ENCODE measurements around the gene FBXO24.

FBXO24 gene

DNA sequence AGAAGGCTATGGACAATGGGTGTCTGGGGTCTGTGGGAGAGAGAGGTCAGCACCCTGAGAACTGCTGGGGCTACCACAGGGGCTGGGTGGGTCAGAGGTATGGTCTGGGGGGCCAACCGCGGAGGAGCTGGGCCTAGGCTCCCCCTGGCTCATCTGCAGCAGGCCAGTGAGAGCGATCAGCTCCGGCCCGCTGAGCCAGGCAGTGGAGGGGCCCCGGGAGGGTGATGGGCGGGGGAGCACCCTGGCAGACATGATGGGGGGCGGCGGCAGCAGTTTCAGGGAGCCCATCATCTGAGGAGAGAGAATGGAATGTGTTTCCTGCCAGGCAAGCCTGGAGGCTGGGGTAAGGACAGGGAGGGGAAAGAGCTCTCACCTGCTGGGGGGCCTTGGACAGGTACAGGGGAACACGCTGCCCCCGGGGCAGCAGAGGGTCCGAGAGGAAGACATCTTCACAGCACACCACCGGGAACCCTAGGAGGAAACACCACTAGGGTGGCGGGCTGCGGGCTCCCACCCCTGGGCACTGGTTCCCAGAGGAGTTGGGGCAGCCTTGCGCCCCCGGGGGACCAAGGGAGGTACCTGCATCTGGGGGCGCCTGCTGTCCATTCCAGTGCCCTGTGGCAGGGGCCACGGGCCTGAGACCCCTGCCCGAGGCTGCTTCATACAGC, 13.7 kb upstream of the FBXO24 start:
- TF ChIP-seq, protein P1, sequence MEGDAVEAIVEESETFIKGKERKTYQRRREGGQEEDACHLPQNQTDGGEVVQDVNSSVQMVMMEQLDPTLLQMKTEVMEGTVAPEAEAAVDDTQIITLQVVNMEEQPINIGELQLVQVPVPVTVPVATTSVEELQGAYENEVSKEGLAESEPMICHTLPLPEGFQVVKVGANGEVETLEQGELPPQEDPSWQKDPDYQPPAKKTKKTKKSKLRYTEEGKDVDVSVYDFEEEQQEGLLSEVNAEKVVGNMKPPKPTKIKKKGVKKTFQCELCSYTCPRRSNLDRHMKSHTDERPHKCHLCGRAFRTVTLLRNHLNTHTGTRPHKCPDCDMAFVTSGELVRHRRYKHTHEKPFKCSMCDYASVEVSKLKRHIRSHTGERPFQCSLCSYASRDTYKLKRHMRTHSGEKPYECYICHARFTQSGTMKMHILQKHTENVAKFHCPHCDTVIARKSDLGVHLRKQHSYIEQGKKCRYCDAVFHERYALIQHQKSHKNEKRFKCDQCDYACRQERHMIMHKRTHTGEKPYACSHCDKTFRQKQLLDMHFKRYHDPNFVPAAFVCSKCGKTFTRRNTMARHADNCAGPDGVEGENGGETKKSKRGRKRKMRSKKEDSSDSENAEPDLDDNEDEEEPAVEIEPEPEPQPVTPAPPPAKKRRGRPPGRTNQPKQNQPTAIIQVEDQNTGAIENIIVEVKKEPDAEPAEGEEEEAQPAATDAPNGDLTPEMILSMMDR (conservative IDR thresholded peaks at IDR 0.05; ENCODE audit: low read depth, low read length): no peak
- DNase-seq (ENCODE audit: low read depth): no peak
- no peak overlapping the region for H3K4me3 ChIP-seq (ENCODE audit: low read depth, low read length)

DNA sequence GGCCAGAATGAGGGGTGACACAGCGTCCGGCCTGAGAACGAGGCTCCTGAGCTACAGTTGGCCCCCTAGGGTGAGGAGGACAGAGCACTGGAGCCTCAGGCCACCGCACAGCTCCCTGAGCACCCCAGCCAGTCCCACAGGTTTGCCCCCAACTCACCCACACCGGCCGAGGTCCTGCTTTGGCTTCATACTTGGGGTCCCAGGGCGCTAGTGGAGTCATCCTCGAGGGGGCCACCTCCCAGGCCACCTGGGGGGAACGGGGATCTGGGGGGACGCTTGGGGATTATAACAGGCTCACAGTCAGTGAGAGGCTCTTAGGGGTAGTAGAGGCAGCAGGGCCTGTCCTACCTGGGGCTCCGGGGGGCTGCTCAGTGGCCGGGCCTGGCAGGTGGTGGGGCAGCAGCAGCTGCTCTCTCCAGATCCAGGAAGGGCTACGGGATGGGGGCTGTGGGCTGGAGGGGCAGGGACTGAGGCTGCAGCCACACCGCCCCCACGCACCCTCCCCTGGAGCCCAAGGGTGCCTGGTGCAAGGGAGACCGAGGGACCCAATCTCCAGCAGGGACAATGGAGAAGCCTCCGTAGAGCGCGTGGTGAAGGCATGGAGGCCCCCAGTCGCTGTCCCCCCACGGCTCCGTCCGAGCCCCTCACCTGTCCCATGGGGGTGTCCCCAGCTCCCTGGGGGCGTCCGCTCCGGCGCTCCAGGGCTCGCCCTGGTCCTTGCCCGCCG, 13.0 kb upstream of the FBXO24 start:
- H3K4me3 ChIP-seq (ENCODE audit: low read depth, low read length): no peak overlapping the region
- TF ChIP-seq, protein P1 (conservative IDR thresholded peaks at IDR 0.05; ENCODE audit: low read depth, low read length): no peak
- no peak for DNase-seq (ENCODE audit: low read depth)

DNA sequence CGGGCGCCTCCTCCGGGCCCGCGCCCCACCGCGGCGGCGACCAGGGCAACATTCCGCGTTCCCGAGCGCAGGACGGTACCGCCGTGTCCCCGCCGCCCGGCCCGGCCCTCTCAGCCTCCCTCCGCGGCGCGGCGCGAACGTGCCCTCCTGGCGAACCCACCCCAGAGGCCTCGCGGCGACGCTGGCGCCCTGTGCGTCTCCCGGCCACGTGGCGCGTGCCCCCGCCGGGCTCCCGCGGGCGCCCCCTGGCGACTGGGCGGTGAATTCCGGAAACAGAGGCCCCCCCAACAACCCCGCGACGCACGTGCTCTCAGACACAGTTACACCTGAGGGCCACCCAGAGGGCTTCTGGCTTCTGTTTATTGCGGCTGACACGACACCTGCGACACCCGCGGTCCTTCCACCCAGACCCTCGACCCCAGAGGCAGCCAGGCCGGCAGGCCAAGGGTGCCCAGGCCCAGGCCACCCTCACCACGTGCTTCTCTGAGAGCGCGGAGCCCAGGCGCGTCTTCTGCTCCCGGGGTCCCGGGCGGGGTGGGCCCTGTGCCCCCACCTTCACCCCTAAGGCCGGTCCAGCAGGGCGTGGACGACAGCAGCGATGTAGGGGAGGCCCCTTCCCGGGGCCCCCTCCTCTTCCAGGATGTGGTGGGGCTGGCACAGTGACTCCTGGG, 12.3 kb upstream of the FBXO24 start, which contains the start of gene SAP25:
Gene SAP25 (minus strand): TSS at position 210 of the 671 bp plus-strand sequence. CDS start 158 bp downstream, at position 52.
- DNase-seq (ENCODE audit: low read depth): no peak
- H3K4me3 ChIP-seq (ENCODE audit: low read depth, low read length): no peak within 1 kb of the TSS

DNA sequence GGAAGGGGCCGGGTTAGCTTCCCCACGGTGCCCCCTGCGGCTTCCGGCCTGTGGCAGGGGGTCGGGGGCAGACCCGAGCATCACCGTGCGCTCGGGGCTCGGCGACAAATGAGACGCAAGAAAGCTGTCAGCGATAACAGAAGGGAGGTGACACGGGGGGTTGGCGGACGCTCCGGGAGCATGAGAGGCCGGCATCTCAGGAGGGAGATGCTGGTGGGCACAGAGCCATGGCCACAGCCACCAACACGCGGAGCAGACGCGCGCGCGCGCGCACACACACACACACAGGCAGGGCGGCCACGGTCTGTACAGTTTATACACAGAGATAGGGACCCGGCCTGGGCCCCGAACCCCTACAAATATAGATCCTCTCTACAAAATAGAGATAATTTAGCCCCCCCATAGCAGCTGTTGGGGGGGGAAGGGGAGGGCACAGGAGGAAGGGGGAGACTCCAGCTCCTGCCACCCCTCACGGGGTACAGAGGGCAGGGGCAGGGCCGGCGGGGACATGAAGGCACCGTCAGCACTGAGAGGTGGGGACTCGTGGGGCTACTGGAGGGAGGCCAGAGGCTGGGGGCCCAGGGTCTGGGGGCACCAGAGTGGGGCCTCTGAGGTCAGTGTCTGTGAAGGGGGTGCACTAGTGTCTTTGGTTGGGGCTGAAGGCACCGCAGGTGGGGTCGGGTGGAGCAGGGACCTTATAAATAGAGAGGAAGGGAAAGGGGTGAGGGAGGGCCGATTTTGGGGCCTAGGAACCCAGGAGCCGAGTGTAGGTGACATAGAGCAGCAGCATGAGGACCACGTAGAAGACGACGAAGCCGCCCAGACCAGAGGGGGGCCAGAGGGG, 11.5 kb upstream of the FBXO24 start:
- TF ChIP-seq, protein P1 (conservative IDR thresholded peaks at IDR 0.05; ENCODE audit: low read depth, low read length): no peak
- DNase-seq (ENCODE audit: low read depth): no peak
- H3K4me3 ChIP-seq (ENCODE audit: low read depth, low read length): no peak overlapping the region

More for the DNA sequence above, 12.3 kb upstream of the FBXO24 start, which contains the start of gene SAP25:
- TF ChIP-seq, protein P1 (conservative IDR thresholded peaks at IDR 0.05; ENCODE audit: low read depth, low read length): peak; percentile 7

DNA sequence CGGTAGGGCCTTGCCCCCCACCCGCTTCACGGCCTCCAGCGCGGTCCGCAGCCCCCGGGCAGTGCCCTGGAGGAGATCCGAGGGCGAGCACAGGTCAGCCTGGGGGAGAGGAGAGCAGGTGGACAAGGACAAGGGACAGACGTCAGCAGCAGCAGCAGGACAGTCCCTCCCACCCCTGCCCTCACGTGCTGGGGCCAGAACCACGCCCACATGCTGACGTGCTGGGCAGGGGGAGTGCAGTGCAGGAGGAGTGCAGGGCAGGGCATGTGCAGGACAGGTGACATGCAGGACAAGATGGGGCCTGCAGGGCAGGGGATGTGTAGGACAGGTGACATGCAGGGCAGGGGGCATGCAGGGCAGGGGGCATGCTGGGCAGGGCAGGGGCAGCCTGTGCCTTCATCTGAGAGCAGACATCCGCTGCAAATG, 10.9 kb upstream of the FBXO24 start:
- TF ChIP-seq, protein P1 (conservative IDR thresholded peaks at IDR 0.05; ENCODE audit: low read depth, low read length): no peak
- DNase-seq (ENCODE audit: low read depth): no peak
- H3K4me3 ChIP-seq (ENCODE audit: low read depth, low read length): no peak overlapping the region

DNA sequence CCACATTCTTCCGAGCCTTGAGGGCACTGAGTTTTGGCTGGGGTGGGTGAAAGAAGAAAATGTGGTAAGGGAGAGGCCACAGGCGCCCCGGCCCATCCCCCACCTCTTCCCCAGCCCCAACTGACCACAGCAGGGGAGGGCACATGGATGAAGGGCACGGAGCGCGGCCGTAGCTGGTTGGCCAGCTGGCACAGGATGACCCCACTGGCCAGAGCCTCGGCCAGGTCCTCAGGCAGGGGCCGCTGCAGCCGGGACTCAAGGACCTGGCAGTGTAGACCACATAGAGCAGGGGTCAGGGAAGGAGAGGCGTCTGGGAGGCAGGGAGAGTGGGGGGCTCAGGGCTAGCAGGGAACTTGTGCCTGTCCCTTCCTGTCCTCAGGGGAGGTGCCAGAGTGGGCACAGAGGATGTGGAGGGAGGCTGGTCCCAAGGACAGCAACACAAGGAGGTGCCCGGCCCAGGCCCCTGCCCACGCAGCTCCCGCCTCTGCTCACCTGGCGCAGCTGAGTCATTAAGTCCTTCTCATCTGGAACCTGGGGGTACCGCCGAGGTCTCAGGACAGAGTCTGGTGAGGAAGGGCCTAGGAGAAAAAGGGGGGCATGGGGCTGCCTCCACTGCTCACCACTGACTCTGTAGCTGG, 10.3 kb upstream of the FBXO24 start:
- TF ChIP-seq, protein P1 (conservative IDR thresholded peaks at IDR 0.05; ENCODE audit: low read depth, low read length): no peak
- no peak for DNase-seq (ENCODE audit: low read depth)
- no peak overlapping the region for H3K4me3 ChIP-seq (ENCODE audit: low read depth, low read length)

Data from choroid plexus epithelial cell (primary cell).